ENCODE data around the gene SEC24D.

The SEC24D gene

DNA sequence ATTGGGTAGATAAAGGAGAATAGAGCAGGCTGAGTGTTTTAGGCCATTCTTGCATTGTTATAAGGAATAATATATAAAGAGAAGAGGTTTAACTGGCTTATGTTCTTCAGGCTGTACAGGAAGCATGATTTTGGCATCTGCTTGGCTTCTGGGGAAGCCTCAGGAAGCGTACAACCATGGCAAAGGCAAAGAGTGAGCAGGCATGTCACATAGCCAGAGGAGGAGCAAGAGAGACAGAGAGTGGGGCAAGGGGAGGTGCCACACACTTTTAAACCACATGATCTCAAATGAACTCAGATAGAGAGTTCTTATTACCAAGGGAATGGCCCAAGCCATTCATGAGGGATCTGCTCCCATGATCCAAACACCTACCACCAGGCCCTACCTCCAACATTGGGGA is 155.1 kb downstream of the SEC24D start:
- no peaks in the 10 kb centered on the region for H3K27me3 ChIP-seq (ENCODE audit: control insufficient read depth in 1 of 2, insufficient read depth in 2 of 2, low read length in 2 of 2)
- no peaks in the 10 kb centered on the region for H3K4me1 ChIP-seq (ENCODE audit: insufficient read depth, low read length)
- H3K9ac ChIP-seq (ENCODE audit: low read length): no peak overlapping the region
- no peaks in the 10 kb centered on the region for H3K36me3 ChIP-seq (ENCODE audit: insufficient read depth, low read length)
- no peaks in the 10 kb centered on the region for H3K9me3 ChIP-seq (ENCODE audit: low read length)
- no peak overlapping the region for H3K27ac ChIP-seq (ENCODE audit: low read depth, low read length)
- H3K4me3 ChIP-seq (ENCODE audit: low read depth in 1 of 2, low read length in 2 of 2): no peak overlapping the region

GRCh38 chr4:118676128-118676527 is 159.8 kb downstream of the SEC24D start:
- Histone ChIP-seq H3K27ac (ENCODE audit: low read depth, low read length) (no peak overlapping the region), H3K27me3 (ENCODE audit: control insufficient read depth in 1 of 2, insufficient read depth in 2 of 2, low read length in 2 of 2) (no peaks in the 10 kb centered on the region), H3K4me1 (ENCODE audit: insufficient read depth, low read length) (no peaks in the 10 kb centered on the region), H3K9me3 (ENCODE audit: low read length) (no peaks in the 10 kb centered on the region), H3K4me3 (ENCODE audit: low read depth in 1 of 2, low read length in 2 of 2) (no peak overlapping the region), H3K36me3 (ENCODE audit: insufficient read depth, low read length) (no peaks in the 10 kb centered on the region), H3K9ac (ENCODE audit: low read length) (no peak overlapping the region)

Measured in muscle layer of colon (tissue), 2 donors.